ENCODE data around the gene FBXW2.

GRCh38 chr9:120720404-120720803, 72.8 kb downstream of the FBXW2 start:
- no peak for TF ChIP-seq CTCF (IDR thresholded peaks at IDR 0.05; ENCODE audit: extremely low read depth in 1 of 2, insufficient read depth in 1 of 2, low read depth in 1 of 2, low read length in 2 of 2)
- TF ChIP-seq MAX (IDR thresholded peaks at IDR 0.05; ENCODE audit: insufficient read depth, insufficient read length) = no peak
- no peak for TF ChIP-seq JUN (IDR thresholded peaks at IDR 0.05; ENCODE audit: borderline replicate concordance, insufficient read depth, insufficient read length, low read depth)
